NCI-H187 (cell line): Measurements from ENCODE around the gene COL9A1.

ENCODE experiments used
- DNase-seq, 2 experiments: peaks; one replicate each; lab custom pipeline; 2025; lab: John Stamatoyannopoulos, UW

Gene COL9A1

DNA sequence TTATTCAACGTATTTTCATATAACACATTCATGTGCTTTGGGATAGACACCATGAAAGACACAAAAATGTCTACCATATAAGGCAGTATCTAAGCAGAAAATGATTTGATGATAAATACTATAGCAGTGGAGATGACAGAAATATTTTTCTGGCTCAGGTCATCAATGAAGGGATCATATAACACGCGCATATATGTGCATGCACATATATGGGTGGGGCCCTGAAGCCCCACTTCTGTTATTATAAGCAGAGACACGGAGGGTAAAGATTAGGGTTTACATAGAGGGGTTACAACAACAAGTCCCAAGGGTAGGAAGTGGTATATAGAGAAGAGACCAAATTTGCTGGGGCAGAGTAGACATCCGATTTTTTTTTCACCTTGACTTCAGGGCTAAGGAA is 16.0 kb downstream of the COL9A1 start:
- no peak for DNase-seq

DNA sequence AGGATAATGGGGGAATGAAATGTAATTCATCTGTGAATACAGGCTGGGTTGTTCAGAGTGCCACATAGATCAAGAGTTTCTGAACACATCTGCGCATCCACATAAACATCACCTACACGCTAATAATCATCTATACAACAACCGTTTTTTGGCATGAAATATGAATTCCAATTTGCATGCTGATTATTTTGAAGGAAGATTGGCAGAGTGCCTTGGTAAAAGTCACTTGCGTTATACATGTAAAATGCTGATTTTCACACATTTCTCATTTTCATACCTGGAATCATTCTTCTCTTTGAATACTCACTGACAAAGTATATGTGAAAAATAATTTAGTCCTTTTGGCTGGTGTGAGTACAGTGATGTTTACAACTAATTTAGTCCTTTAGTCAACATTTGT is 17.7 kb downstream of the COL9A1 start:
- no peak for DNase-seq

DNA sequence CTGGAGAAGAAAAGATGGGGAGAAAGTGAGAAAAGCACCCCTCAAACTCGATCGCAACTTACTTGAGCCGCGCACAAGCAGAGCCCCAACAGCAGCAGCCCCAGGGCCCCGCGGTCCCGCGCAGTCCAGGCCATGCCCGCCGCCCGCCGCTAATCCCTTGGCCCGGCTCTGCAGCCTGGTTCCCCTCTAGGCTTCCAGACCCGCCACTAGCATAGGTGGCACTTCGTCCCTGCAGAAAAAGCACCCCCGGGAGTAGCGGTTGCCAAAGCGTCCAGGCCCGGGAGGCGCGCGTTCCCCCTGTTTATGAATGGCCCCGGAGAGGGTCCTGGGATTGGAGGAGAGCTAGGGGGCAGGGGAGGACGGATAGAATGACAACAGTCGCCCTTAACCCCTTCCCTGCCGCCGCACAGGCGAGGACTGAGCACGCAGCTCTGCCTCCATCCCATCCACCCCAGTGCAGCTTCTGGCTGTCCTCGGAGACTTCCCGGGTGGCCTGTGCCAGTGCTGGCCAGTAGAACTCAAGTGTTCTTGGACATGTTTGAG is 19.9 kb downstream of the COL9A1 start:
- DNase-seq: no peak

- no peak for DNase-seq
These were observed 20.5 kb downstream of the COL9A1 start for GRCh38 chr6:70282312-70282918.

DNA sequence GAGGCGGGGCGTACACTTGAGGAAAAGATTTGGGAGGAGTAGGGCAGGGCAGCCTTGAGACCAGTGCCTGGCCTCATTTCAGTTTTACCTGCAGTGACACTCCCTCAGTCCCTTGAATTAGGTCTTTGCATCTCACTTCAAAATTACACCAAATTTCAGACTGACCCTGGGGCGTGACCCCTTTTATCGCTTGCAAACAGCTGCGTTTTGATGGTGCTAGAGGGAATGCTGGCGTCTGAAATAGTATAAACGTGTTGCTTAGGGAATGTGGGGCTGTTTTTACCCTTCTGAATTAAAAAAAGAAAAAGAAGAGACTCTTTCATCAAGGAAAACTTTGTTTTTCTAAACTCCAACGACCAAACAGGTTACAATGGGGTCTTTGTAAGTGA is 21.0 kb downstream of the COL9A1 start:
- no peak for DNase-seq

- peak; percentile 9 to 46 for DNase-seq
These were observed 22.5 kb downstream of the COL9A1 start for GRCh38 chr6:70280400-70280853.

DNA sequence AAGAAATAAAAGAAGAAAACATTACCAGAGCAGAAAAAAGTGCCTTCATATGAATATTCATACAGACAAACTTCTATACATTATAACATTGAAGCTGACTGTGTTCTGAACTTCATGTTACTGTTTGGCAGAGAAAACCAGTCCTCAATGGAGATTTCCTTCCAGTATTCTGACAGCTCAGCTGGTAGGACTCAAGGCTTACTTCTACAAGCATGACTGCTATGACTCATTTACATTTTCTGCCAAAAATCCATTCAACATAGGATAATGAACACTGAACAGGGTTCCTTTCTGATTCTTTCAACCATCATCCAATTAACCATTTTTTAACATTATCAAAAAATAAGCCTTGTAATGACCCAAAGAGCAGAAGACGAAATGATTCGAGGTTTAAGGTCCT is 25.4 kb downstream of the COL9A1 start:
- DNase-seq: no peak

- no peak for DNase-seq
These were observed 28.5 kb downstream of the COL9A1 start for GRCh38 chr6:70274338-70274737.

DNA sequence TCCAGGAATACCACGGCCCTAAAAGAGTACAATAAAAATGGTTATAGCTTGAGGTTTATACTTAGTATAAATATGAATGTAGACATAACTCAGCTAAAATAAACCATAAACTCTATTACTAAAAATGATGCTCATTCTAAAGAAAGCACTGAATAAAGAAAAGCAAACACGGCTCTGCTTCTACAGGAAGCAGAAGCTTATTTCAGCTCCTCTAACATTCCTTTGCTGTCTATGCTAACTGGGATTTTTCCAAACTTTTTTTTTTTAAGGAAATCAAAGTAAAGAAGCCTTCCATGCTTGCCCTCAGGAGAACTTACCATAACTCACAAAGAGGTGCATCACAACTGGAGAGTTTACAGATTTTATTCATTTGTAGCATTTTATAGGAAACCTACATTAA is 30.8 kb downstream of the COL9A1 start:
- no peak for DNase-seq

DNA sequence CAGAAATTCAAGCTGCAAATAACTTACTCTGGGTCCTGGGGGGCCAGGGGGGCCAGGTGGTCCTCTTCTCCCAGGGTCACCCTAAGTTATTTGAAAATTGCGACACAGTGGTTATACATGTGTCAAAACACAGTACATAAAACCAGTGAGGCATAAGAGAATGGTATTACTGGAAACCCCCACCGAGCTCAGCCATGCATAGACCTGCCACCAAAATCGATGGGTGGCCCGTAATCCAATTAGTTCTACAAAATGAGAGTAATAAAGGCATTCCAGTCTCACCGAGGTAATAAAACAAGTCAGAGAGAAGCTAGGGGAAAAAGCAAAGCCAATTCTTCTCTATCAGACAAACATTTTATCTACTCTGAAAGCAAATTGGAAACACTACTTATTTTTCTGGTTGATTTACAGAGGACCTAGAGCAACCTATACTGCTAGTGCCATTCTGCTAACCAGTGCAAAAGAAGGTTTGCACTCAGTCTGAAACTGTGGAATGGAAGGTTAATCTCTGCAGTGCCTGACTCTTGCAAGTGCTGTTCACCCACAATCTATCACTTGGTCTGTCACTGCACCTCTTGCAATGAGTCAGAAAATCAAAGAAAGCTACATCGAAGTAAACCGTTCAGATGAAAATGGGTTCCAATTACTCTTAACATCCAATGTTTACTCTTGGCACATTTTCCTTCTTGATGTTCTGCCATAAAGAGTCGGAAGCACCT is 32.4 kb downstream of the COL9A1 start:
- DNase-seq: no peak

DNA sequence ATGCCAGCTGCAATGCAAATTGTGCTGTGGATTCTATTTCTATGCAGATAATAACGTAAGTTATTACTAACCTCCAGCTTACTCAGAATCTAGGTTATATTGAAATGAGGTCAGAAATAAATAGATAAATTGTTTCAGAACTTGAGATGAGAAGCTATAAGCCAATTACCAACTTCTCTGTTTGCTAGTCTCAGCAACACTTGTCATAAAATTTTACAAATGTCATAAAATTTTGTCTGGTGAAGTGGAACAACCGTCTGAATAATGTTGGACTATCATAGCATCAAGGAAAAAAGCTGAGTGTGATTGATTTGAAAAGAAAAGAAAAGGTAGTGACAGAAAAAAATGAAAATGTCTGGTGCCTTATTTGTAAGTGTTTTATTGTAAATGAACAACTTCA is 36.7 kb downstream of the COL9A1 start:
- DNase-seq: no peak

GRCh38 chr6:70264306-70264705 is 38.6 kb downstream of the COL9A1 start:
- no peak for DNase-seq

DNA sequence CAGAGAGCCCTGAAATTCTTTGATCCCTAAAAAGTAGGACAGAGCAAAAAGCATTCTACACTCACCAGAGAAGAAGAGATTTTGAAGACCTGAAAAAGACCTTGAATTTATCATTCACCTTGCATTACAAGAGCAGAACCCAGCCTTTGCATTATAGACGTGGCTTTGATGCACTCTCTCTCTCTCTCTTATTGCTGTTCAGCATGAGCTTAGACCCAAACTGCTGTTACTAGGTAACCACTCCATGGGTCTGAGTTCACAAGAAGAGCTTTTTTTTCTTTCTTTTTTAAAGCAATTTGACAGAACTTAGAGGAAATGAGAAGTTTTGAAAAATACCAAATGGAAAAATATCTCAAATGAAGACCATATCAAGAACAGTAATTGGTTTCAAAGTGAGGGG is 44.4 kb downstream of the COL9A1 start:
- DNase-seq: no peak

DNA sequence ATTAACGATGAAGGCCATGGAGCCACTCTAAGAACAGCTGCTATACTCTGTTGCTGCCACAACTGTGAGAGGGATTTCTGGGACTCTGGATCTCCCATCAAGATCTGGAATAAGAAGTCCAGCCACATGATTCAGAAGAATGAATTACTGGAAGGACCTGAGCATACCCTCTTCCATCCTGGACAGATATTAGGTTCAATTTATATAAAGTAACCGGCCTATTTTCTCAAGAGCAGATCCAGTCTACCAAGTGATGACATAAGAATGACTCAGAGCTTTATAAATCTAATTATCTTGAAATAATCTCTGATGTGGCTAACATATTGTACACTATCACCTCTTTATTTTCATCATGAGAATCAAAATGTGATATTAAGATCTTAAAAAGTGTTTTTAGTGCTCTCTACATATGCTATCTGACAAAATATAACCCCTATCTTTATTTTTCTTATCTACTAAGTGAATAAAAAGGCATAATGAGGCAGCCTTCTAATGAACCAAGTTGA is 45.1 kb downstream of the COL9A1 start:
- no peak for DNase-seq

GRCh38 chr6:70254784-70255183 is 48.1 kb downstream of the COL9A1 start:
- DNase-seq: no peak

- no peak for DNase-seq
These were observed 49.0 kb downstream of the COL9A1 start for GRCh38 chr6:70253923-70254322.

DNA sequence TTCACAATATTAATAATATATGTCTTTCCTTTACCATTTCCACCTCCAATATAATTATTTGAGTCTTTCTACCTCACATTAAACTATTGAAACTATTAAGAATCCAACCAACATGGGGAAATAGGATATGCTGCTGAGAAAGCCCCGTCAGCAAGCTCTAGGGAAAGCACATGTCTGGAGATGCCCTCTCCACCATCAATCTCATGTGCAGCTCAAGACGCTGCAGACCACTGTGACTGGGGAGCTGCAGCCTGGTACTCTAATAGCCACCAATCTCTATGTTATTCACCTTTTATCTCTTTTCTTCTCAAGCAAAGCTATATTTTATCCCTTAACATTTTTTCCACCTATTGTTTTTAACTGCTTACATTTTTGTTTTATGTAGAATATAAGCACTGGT is 50.3 kb downstream of the COL9A1 start:
- no peak for DNase-seq

DNA sequence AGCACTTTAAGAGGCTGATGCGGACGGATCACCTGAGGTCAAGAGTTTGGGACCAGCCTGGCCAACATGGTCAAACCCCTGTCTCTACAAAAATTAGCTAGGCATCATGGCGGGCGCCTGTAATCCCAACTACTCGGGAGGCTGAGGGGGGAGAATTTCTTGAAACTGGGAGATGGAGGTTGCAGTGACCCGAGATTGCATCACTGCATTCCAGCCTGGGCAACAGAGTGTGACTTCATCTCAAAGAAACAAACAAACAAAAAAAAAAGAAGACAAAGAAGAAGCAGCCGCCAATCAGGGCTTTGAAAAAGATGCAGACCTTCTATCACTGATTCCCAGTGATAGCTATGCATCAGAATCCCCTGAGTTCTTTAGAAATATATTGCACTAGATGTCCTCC is 56.8 kb downstream of the COL9A1 start:
- DNase-seq: no peak

DNA sequence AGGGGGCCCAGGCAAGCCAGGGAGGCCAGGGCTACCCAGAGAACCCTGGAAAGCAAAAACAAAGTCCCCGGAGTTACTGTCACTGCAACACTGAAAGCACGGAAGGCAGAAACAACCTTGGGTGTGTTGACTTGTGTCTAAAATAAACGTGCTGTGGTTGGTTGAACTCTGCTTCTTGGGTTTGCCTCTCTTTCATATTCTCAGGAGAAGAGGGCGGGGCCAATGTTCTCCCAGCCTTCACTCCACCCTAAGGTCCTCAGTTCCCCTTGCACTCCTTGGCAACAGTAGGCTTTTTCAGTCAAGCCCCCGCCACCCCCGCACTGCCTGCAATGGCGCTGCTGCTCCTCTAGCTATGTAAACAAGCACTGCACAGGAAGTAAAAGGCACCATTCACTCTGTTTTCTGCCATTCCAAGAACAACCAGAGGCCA is 60.9 kb downstream of the COL9A1 start:
- DNase-seq: no peak

DNA sequence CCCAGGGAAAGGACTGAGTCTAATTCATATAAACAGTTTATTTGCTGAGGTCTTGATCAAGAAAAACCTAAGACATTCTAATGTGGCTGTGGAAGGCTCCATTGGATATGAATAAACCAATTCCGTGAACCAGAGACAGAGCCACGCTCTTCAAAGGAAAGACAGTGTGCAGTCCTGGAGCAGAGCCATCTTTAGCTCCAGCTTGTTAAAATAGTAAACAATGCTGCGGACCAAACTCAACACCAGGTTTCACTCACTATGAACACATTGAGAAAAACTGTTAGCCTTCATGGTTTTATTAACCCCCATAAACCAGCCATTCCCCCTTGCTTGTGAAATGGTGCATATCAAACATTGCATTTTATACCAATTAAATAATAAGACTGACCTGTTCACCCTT is 61.9 kb downstream of the COL9A1 start:
- no peak for DNase-seq

DNA sequence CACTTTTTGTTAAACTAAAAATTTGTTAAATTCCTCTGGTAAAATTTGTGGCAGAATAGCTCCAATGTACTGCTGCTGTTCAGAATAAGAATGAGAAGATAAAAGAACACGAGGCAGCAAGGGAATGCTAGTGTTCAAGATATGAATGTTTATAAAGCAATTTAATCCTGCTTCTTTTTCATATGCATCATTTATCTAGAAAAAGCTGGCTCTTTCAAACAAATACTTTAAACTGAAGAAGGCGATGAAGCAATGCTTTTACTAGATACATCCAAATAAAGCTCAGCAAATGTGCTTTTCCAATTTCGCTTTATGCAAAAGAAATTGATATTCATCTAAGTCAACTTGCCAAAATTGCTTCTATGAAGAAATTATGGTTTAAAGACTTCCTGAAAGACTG is 66.5 kb downstream of the COL9A1 start:
- DNase-seq: no peak

DNA sequence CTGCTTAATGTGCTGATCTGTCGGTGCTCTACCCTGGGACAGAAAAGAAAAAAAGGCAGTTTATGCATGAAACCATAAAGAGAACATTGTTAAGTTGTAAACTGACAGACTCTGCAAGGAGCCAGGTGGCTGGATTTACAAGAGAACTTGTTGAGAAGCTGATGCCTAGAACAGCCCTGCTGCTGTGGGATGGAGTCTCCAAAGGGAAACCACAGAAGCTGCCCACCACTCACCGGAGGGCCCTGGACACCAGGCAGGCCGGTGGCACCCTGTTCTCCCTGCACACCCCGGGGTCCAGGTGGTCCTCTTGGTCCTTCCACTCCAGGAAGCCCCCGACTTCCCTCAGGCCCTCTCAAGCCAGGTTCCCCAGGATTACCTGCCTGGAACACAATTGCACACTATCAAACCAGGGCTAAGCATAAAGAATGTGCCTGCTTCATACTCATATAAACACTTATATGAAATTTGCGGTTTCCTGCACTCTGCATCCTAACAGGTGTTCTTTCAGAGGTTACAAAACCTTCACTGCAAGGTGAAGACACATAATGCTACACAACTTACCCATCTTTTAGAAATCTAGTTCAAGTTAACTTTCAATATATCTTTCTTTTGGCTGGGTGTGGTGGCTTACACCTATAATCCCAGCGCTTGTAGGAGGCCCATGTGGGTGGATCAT is 68.2 kb downstream of the COL9A1 start:
- no peak for DNase-seq

- DNase-seq: no peak
These were observed 71.6 kb downstream of the COL9A1 start for GRCh38 chr6:70231311-70231710.
